ENCODE data around the gene OVOL2. TPM values are rescaled to one million over a fixed set of nuclear protein-coding genes. Genes with fewer than 3 reads are reported as not detected.

OVOL2 gene
- total RNA-seq, 1 donor from 2014 or later: not detected

- H3K4me3 Mint-ChIP-seq: no peak overlapping the region
Measured at GRCh38 chr20:18016772-18017171, 40.9 kb downstream of the OVOL2 start.

DNA sequence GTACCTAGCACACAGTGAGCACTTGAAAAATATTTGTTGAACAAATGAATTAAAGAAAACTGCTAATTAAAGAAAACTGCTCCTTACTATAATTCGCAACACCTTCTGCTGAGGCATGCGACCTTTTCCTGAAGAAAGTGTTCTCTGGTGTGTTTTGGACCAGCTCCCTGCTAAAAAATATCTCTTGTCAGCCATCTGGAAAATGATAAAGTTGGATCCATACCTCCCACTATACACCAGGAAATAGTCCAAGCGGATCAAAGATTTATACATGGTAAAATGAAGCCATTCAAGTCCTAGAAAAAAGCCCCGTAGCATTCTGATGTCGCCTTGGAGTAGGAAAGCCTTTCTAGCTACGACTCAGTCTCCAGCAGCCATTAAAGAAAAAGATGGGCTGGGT is 43.3 kb downstream of the OVOL2 start:
- no peak overlapping the region for H3K27ac Mint-ChIP-seq
- H3K4me3 Mint-ChIP-seq: no peak overlapping the region
- no peaks in the 10 kb centered on the region for H3K9me3 Mint-ChIP-seq
- intact Hi-C loops (cut with micrococcal nuclease): no loop called here
- H3K4me1 Mint-ChIP-seq: no peaks in the 10 kb centered on the region
- no peaks in the 10 kb centered on the region for H3K27me3 Mint-ChIP-seq
- no peak for DNase-seq
- H3K36me3 Mint-ChIP-seq (ENCODE audit: low read depth): no peaks in the 10 kb centered on the region

More at GRCh38 chr20:18016772-18017171, 40.9 kb downstream of the OVOL2 start:
- H3K27me3 Mint-ChIP-seq: no peaks in the 10 kb centered on the region
- H3K4me1 Mint-ChIP-seq: no peaks in the 10 kb centered on the region
- no peaks in the 10 kb centered on the region for H3K36me3 Mint-ChIP-seq (ENCODE audit: low read depth)
- intact Hi-C loops (cut with micrococcal nuclease): no loop called here
- H3K27ac Mint-ChIP-seq: no peak overlapping the region
- DNase-seq: no peak
- no peaks in the 10 kb centered on the region for H3K9me3 Mint-ChIP-seq

GRCh38 chr20:18012901-18013300 is 44.8 kb downstream of the OVOL2 start:
- DNase-seq: no peak
- intact Hi-C loops (cut with micrococcal nuclease): no loop called here
- H3K9me3 Mint-ChIP-seq: no peaks in the 10 kb centered on the region
- no peaks in the 10 kb centered on the region for H3K36me3 Mint-ChIP-seq (ENCODE audit: low read depth)
- H3K27ac Mint-ChIP-seq: no peak overlapping the region
- H3K27me3 Mint-ChIP-seq: no peaks in the 10 kb centered on the region
- no peak overlapping the region for H3K4me3 Mint-ChIP-seq
- H3K4me1 Mint-ChIP-seq: no peaks in the 10 kb centered on the region

- no peak overlapping the region for H3K27ac Mint-ChIP-seq
- H3K9me3 Mint-ChIP-seq: no peaks in the 10 kb centered on the region
- DNase-seq: no peak
- H3K4me1 Mint-ChIP-seq: no peaks in the 10 kb centered on the region
- no peak overlapping the region for H3K4me3 Mint-ChIP-seq
- H3K36me3 Mint-ChIP-seq (ENCODE audit: low read depth): no peaks in the 10 kb centered on the region
- intact Hi-C loops (cut with micrococcal nuclease): no loop called here
- H3K27me3 Mint-ChIP-seq: no peaks in the 10 kb centered on the region
Measured at GRCh38 chr20:18011951-18012645, 45.6 kb downstream of the OVOL2 start.

DNA sequence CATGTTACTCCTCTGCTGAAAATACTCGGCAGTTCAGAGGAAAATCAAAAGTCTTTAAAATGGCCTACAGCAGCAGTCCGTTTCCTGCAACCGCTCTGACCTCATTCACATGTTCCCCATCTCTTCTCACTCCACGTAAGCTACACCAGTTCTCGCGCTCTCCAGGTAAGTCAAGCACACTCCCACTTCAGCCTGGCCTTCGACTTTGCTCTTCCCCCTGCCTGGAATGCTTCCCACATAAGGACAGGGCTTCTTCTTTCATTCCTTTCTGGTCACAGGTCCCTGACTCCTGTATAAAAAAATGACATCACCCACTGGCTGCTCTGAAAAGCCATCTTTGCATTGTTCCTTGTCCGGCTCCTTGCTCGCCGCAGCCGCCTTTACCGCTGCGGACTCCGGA is 46.2 kb downstream of the OVOL2 start:
- Mint-ChIP-seq H3K27ac (no peak overlapping the region), H3K27me3 (no peaks in the 10 kb centered on the region)
- intact Hi-C loops (cut with micrococcal nuclease): no loop called here

GRCh38 chr20:18009116-18009515 is 48.6 kb downstream of the OVOL2 start:
- no peak overlapping the region for H3K27ac Mint-ChIP-seq
- H3K27me3 Mint-ChIP-seq: no peaks in the 10 kb centered on the region
- intact Hi-C loops (cut with micrococcal nuclease): no loop called here
- no peak for DNase-seq
- H3K9me3 Mint-ChIP-seq: no peaks in the 10 kb centered on the region
- H3K4me3 Mint-ChIP-seq: no peak overlapping the region
- no peaks in the 10 kb centered on the region for H3K36me3 Mint-ChIP-seq (ENCODE audit: low read depth)
- H3K4me1 Mint-ChIP-seq: no peaks in the 10 kb centered on the region

More for the DNA sequence above, 46.2 kb downstream of the OVOL2 start:
- DNase-seq: no peak
- H3K4me1 Mint-ChIP-seq: no peaks in the 10 kb centered on the region
- no peaks in the 10 kb centered on the region for H3K36me3 Mint-ChIP-seq (ENCODE audit: low read depth)
- H3K4me3 Mint-ChIP-seq: no peak overlapping the region
- H3K9me3 Mint-ChIP-seq: no peaks in the 10 kb centered on the region

GRCh38 chr20:18007534-18008292 is 50.0 kb downstream of the OVOL2 start:
- intact Hi-C loops (cut with micrococcal nuclease): no loop called here
- no peak overlapping the region for H3K27ac Mint-ChIP-seq
- no peaks in the 10 kb centered on the region for H3K9me3 Mint-ChIP-seq
- no peaks in the 10 kb centered on the region for H3K4me1 Mint-ChIP-seq
- H3K4me3 Mint-ChIP-seq: no peak overlapping the region
- no peaks in the 10 kb centered on the region for H3K27me3 Mint-ChIP-seq
- DNase-seq: no peak
- no peaks in the 10 kb centered on the region for H3K36me3 Mint-ChIP-seq (ENCODE audit: low read depth)

DNA sequence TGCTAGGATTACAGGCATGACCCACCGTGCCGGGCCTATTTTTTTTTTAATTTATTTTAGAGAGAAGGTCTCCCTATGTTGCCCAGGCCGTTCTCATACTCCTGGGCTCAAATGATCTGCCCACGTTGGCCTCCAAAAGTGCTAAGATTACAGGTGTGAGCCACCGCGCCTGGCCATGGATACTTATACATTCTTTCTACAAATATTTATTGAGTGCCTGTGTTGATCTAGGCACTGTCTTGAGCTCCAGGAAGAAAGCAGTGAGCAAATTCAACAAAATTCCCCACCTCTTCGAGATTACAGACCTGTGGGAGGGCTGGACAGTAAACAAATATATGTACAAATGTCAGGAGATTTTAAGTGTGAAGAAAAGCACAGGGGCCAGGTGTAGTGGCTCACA is 51.0 kb downstream of the OVOL2 start:
- H3K9me3 Mint-ChIP-seq: no peaks in the 10 kb centered on the region
- DNase-seq: no peak
- no peak overlapping the region for H3K27ac Mint-ChIP-seq
- intact Hi-C loops (cut with micrococcal nuclease): no loop called here
- H3K27me3 Mint-ChIP-seq: no peaks in the 10 kb centered on the region
- no peak overlapping the region for H3K4me3 Mint-ChIP-seq
- H3K36me3 Mint-ChIP-seq (ENCODE audit: low read depth): no peaks in the 10 kb centered on the region
- H3K4me1 Mint-ChIP-seq: no peaks in the 10 kb centered on the region

GRCh38 chr20:18005990-18006364 is 51.7 kb downstream of the OVOL2 start:
- no peak for DNase-seq
- intact Hi-C loops (cut with micrococcal nuclease): no loop called here
- Mint-ChIP-seq H3K4me1 (no peaks in the 10 kb centered on the region), H3K27me3 (no peaks in the 10 kb centered on the region), H3K27ac (no peak overlapping the region), H3K36me3 (ENCODE audit: low read depth) (no peaks in the 10 kb centered on the region), H3K4me3 (no peak overlapping the region), H3K9me3 (no peaks in the 10 kb centered on the region)

DNA sequence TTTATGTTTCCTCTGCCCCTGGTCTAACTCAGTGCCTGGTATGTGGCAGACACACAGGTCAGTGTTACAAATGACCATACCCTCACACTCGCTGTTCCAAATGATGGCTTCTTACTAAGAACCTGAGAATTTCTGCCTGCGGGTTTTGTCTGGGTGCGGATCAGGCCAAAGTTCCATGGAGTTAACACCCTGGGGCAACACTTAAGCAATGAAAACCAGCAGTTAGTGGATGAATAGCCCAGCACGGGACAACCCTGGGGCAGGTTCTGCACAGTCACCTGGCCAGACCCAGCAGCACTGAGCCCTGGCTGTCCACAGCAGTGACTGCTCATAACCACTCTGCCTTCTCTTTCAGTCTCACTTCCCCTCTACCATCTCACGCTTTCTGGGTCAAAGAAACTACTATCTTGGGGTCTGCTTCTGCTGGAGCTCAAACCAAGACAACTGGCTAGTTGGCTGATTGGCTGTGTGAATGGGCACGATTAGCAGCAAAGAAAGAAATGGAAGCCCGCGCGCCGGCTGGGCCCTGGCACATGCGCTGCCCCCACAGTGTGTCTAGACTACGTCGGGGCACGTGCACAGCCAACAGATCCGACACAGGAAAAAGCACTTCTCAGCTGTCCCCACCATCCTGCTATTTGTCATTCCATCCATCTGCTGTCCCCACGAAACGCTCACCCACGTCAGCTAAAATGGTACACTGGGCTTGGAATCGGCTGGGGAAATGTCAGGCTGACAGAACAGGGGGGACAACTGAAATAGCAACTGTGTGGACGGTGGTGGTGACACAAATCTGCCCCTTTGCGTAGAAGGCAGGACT is 52.3 kb downstream of the OVOL2 start:
- no peak for DNase-seq
- no peak overlapping the region for H3K4me3 Mint-ChIP-seq
- no peaks in the 10 kb centered on the region for H3K4me1 Mint-ChIP-seq
- H3K27me3 Mint-ChIP-seq: no peaks in the 10 kb centered on the region
- no peaks in the 10 kb centered on the region for H3K36me3 Mint-ChIP-seq (ENCODE audit: low read depth)
- no peak overlapping the region for H3K27ac Mint-ChIP-seq
- H3K9me3 Mint-ChIP-seq: no peaks in the 10 kb centered on the region
- intact Hi-C loops (cut with micrococcal nuclease): no loop called here

GRCh38 chr20:18004384-18005031 is 53.2 kb downstream of the OVOL2 start:
- H3K9me3 Mint-ChIP-seq: no peaks in the 10 kb centered on the region
- DNase-seq: no peak
- H3K36me3 Mint-ChIP-seq (ENCODE audit: low read depth): no peaks in the 10 kb centered on the region
- no peak overlapping the region for H3K4me3 Mint-ChIP-seq
- no peak overlapping the region for H3K27ac Mint-ChIP-seq
- H3K4me1 Mint-ChIP-seq: no peaks in the 10 kb centered on the region
- H3K27me3 Mint-ChIP-seq: no peaks in the 10 kb centered on the region
- intact Hi-C loops (cut with micrococcal nuclease): no loop called here

- Mint-ChIP-seq H3K4me3 (no peak overlapping the region), H3K4me1 (no peaks in the 10 kb centered on the region), H3K27ac (no peak overlapping the region), H3K36me3 (ENCODE audit: low read depth) (no peaks in the 10 kb centered on the region), H3K27me3 (no peaks in the 10 kb centered on the region), H3K9me3 (no peaks in the 10 kb centered on the region)
- no peak for DNase-seq
- intact Hi-C loops (cut with micrococcal nuclease): no loop called here
Measured at GRCh38 chr20:18003897-18004296, 53.8 kb downstream of the OVOL2 start.

DNA sequence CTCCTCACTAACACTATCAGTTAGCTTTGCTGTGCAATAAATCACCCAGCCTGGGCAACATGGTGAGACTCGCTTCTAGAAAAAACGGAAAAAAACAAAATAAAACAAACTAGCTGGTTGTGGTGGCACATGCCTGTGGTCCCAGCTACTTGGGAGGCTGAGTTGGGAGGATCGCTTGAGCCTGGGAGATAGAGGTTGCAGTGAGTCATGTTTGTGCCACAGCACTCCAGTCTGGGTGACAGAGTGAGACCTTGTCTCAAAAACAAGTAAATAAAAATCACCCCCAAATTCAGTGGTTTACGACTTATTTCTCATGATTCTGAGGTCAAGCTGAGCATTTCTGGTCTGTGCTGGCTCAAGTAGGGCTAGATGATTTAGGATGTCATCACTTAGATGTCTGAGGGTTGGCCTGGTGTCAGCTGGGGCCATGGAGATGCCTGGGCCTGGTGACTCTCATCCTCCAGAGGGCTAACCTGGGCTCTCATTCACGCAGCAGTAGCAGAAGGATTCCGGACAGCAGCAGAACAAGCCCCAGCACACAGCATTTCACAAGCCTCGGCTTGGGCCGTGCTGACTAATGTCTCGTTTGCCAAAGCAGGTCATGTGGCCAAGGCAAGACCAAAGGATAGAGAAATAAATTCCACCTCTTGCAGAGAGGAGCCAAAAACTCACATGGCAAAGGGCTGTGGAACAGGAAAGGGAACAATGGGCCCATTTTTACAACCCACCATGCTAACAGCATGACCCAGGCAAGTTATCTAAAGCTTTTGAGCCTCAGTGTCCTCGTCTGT is 56.4 kb downstream of the OVOL2 start:
- no peak for DNase-seq
- Mint-ChIP-seq H3K9me3 (no peaks in the 10 kb centered on the region), H3K27me3 (peaks cover 3% of the 10 kb centered on the region), H3K4me3 (no peak overlapping the region), H3K4me1 (peaks cover 8% of the 10 kb centered on the region), H3K36me3 (ENCODE audit: low read depth) (no peaks in the 10 kb centered on the region), H3K27ac (no peak overlapping the region)
- intact Hi-C loops (cut with micrococcal nuclease): no loop called here

Measured in activated CD4-positive, alpha-beta T cell treated with anti-CD3 and anti-CD28 coated beads, Interleukin-2, amount 10 ng/mL, durations not matched to agents 24 days and 14 days (primary cell).